K562 (cell line): ENCODE measurements around the gene GPR21. TPM values are rescaled to one million over a fixed set of nuclear protein-coding genes. Genes with fewer than 3 reads are reported as not detected.

Experiments
- ILK ChIP-seq: fragments of 450-650 bp; IDR thresholded peaks from 2 replicates; pipeline ENCODE4 v1.6.1; 2016; ENCODE audit warnings: missing genetic modification characterization, low read depth, mild to moderate bottlenecking, missing compliant biosample characterization, moderate library complexity, borderline replicate concordance
- polyA plus RNA-seq, 8 experiments: library from polyadenylated mRNA; depleted of rRNA in 4 of 8; stranded (reverse) in 5 of 8; unstranded in 3 of 8; fragments of >200 nt; fragmentation: Nextera tagmentation in 2 of 8; fragmentation: Illumina TruSeq in 1 of 8; extraction: Ambion mirVana in 2 of 8; extraction: Trizol in 1 of 8; gene quantifications; 2 replicates each; pipeline versions ENCODE4 v1.2.1 to v1.2.3, GENCODE V29; 2011 to 2014; ENCODE audit warnings: inconsistent platforms in 1 of 8, missing spikeins in 1 of 8
- total RNA-seq, 7 experiments: library from RNA; depleted of rRNA in 6 of 7; stranded (reverse); fragments of >200 nt in 6 of 7; fragmentation: Illumina TruSeq in 2 of 7; extraction: Trizol in 2 of 7; gene quantifications; 2 replicates each; pipeline versions ENCODE4 v1.2.1 to v1.2.3, GENCODE V29; 2011 to 2021; ENCODE audit warnings: low replicate concordance in 1 of 7
- TF ChIP-seq, protein P1 (sequence below), 2 experiments: fragments of 450-650 bp in 1 of 2; sonication (generic) in 1 of 2; formaldehyde crosslinking in 1 of 2; IDR thresholded peaks; 2 replicates each; pipeline versions ENCODE4 v1.7.1 to v1.9.0; 2016 to 2022; ENCODE audit warnings: inconsistent platforms in 1 of 2, mild to moderate bottlenecking in 1 of 2, missing genetic modification reagents in 1 of 2

GPR21 gene
- total and polyA plus RNA-seq, 9 of the 15 experiments (the other 6 are each of a cell fraction or from before 2014, with no cell fraction given): 0.16 to 0.83 (median 0.36) TPM; not detected in 6

DNA sequence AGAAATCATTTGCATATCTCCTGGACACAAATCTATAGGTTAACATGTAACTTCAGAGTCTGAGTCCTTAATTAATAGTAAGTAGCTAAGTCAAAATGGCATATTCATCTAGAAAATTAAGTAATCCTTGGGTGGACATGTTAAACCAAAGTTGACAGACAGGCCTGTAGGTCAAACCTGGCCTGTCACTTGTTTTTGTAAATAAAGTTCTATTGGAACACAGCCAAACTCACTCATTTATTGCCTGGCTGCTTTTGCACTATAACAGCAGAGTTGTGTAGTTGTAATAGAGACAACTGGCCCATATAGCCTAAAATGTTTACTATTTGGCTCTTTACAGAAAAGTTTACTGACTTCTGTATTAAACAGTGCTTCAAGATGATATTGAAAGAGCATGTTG is 24.6 kb upstream of the GPR21 start (continued):
- TF ChIP-seq, protein P1, sequence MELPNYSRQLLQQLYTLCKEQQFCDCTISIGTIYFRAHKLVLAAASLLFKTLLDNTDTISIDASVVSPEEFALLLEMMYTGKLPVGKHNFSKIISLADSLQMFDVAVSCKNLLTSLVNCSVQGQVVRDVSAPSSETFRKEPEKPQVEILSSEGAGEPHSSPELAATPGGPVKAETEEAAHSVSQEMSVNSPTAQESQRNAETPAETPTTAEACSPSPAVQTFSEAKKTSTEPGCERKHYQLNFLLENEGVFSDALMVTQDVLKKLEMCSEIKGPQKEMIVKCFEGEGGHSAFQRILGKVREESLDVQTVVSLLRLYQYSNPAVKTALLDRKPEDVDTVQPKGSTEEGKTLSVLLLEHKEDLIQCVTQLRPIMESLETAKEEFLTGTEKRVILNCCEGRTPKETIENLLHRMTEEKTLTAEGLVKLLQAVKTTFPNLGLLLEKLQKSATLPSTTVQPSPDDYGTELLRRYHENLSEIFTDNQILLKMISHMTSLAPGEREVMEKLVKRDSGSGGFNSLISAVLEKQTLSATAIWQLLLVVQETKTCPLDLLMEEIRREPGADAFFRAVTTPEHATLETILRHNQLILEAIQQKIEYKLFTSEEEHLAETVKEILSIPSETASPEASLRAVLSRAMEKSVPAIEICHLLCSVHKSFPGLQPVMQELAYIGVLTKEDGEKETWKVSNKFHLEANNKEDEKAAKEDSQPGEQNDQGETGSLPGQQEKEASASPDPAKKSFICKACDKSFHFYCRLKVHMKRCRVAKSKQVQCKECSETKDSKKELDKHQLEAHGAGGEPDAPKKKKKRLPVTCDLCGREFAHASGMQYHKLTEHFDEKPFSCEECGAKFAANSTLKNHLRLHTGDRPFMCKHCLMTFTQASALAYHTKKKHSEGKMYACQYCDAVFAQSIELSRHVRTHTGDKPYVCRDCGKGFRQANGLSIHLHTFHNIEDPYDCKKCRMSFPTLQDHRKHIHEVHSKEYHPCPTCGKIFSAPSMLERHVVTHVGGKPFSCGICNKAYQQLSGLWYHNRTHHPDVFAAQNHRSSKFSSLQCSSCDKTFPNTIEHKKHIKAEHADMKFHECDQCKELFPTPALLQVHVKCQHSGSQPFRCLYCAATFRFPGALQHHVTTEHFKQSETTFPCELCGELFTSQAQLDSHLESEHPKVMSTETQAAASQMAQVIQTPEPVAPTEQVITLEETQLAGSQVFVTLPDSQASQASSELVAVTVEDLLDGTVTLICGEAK (IDR thresholded peaks at IDR 0.05): peak; percentile 92
- TF ChIP-seq, protein P1 (CRISPR knock-in tag; IDR thresholded peaks at IDR 0.05): 0 out of 2 replicates have a peak, but pooled peaks have one; percentile 68
- no peak for TF ChIP-seq ILK (tag)
- TF ChIP-seq, all 486 proteins: peak for 6
